K562 (cell line): ENCODE results near the gene VARS1. TPM values are rescaled to one million over a fixed set of nuclear protein-coding genes. Genes with fewer than 3 reads are reported as not detected.

Experiments used
- ATAC-seq: fragments of 200-7000 bp; cut with Tn5 transposase; 3 replicates; pipeline ENCODE4 v1.9.1; 2020; ENCODE audit warnings: moderate library complexity
- BruUV-seq: library from RNA; stranded (reverse); fragments of 400-500 nt; replicated peaks from 2 replicates; lab custom pipeline; 2021; lab: Mats Ljungman, UMichigan
- CTCF ChIA-PET: fragments of 300-600 bp; formaldehyde crosslinking; extraction: SDS; loops from one replicate; lab custom pipeline; 2021; ENCODE audit warnings: low intra/inter-chr PET ratio; lab: Yijun Ruan, JAX
- POLR2A ChIA-PET: fragments of 300-600, 350-650 bp; sonication (Branson Sonifier 250); formaldehyde crosslinking; extraction: SDS; loops from one replicate; lab custom pipeline; 2021; ENCODE audit warnings: antibody characterized with exemption, inconsistent platforms; lab: Yijun Ruan, JAX
- DNase-seq, 4 experiments: peaks; one replicate each; pipeline versions ENCODE4 v3.0.0 to v3.0.0-alpha.2; 2011 to 2018; ENCODE audit warnings: low spot score in 3 of 4, mixed read lengths in 3 of 4; ENCODE audit errors: extremely low read depth in 1 of 4
- FAIRE-seq: peaks from 2 replicates; lab custom pipeline; 2011; peaks lifted over from hg19 to GRCh38; lab: Jason Lieb, UNC
- H2AFZ ChIP-seq: 2 replicates; pipeline ENCODE4 v1.6.0; 2011; ENCODE audit warnings: low read depth, low read length, control low read depth, inconsistent platforms
- H3K27ac ChIP-seq: fragments of 200-600 bp; 3 replicates; pipeline ENCODE4 v1.8.0; 2011; ENCODE audit warnings: low read depth, mild to moderate bottlenecking, control low read depth, inconsistent platforms, low read length, moderate library complexity, mixed read lengths; ENCODE audit errors: extremely low read depth
- H3K27me3 ChIP-seq, 2 experiments: fragments of 300-600 bp in 1 of 2; 2 replicates in 1 of 2; 3 replicates in 1 of 2; pipeline versions ENCODE4 v1.6.0 to v1.8.0; 2011; ENCODE audit warnings: inconsistent platforms in 2 of 2, low read length in 2 of 2, mild to moderate bottlenecking in 1 of 2, mixed read lengths in 1 of 2, moderate library complexity in 1 of 2; ENCODE audit not compliant: control insufficient read depth in 2 of 2, insufficient read depth in 2 of 2
- H3K36me3 ChIP-seq: fragments of 300-600 bp; 3 replicates; pipeline ENCODE4 v1.8.0; 2011; ENCODE audit warnings: mild to moderate bottlenecking, low read length, inconsistent platforms; ENCODE audit not compliant: control insufficient read depth, insufficient read depth
- H3K4me1 ChIP-seq, 2 experiments: fragments of 200-600 bp in 1 of 2; replicated peaks in 1 of 2; 2 replicates in 1 of 2; 3 replicates in 1 of 2; pipeline versions ENCODE4 v1.5.1 to v1.8.0; 2011; ENCODE audit warnings: inconsistent platforms in 2 of 2, low read length in 2 of 2, mild to moderate bottlenecking in 1 of 2, mixed read lengths in 1 of 2, moderate library complexity in 1 of 2; ENCODE audit not compliant: control insufficient read depth in 2 of 2, insufficient read depth in 2 of 2
- H3K4me2 ChIP-seq: 2 replicates; pipeline ENCODE4 v1.6.1; 2011; ENCODE audit warnings: low read length, control low read depth, inconsistent platforms, mixed read lengths; ENCODE audit not compliant: insufficient read depth
- H3K4me3 ChIP-seq: fragments of 200-600 bp; sonication (generic), shearing (Covaris generic); 2 replicates; pipeline ENCODE4 v1.5.1; 2016; ENCODE audit warnings: control low read depth, inconsistent platforms
- H3K79me2 ChIP-seq: fragments of 200-600 bp; 3 replicates; pipeline ENCODE4 v1.8.0; 2011; ENCODE audit warnings: low read length, inconsistent platforms; ENCODE audit not compliant: control insufficient read depth, insufficient read depth
- H3K9ac ChIP-seq, 2 experiments: 2 replicates each; pipeline versions ENCODE4 v1.6.0 to v1.6.1; 2011; ENCODE audit warnings: low read depth in 2 of 2, low read length in 2 of 2, control low read depth in 1 of 2, inconsistent platforms in 1 of 2, mild to moderate bottlenecking in 1 of 2, mixed read lengths in 1 of 2; ENCODE audit not compliant: insufficient read depth in 1 of 2
- H3K9me1 ChIP-seq: one replicate; pipeline ENCODE4 v1.6.0; 2011; ENCODE audit warnings: inconsistent platforms, mild to moderate bottlenecking, low read length, moderate library complexity; ENCODE audit not compliant: control insufficient read depth, insufficient read depth
- H3K9me3 ChIP-seq: replicated peaks from 2 replicates; pipeline ENCODE4 v1.5.1; 2011; ENCODE audit warnings: low read depth, low read length, inconsistent platforms; ENCODE audit not compliant: control insufficient read depth, insufficient read depth
- H4K20me1 ChIP-seq: replicated peaks from 2 replicates; pipeline ENCODE4 v1.6.1; 2011; ENCODE audit warnings: low read length, inconsistent platforms, mixed read lengths; ENCODE audit not compliant: control insufficient read depth, insufficient read depth
- BCL6 ChIP-seq: fragments of 250-450 bp; sonication (Bioruptor Pico); IDR thresholded peaks from 2 replicates; pipeline ENCODE4 v1.4.0; 2020
- CREB1 ChIP-seq, 2 experiments: sonication (generic) in 1 of 2; formaldehyde crosslinking in 1 of 2; IDR thresholded peaks; 2 replicates each; pipeline versions ENCODE4 v1.6.1 to v1.8.0; 2012 to 2022; ENCODE audit warnings: inconsistent platforms in 1 of 2, mild to moderate bottlenecking in 1 of 2, missing genetic modification reagents in 1 of 2, moderate library complexity in 1 of 2
- HDGF ChIP-seq: fragments of 450-650 bp; IDR thresholded peaks from 2 replicates; pipeline ENCODE4 v1.6.1; 2016
- PHTF2 ChIP-seq: fragments of 250-450 bp; sonication (Bioruptor Pico); IDR thresholded peaks from 2 replicates; pipeline ENCODE4 v1.5.0; 2021; ENCODE audit warnings: mild to moderate bottlenecking
- TEAD4 ChIP-seq, 2 experiments: sonication (generic) in 1 of 2; formaldehyde crosslinking in 1 of 2; IDR thresholded peaks; 2 replicates each; pipeline versions ENCODE4 v1.6.1 to v1.8.0; 2012 to 2022; ENCODE audit warnings: borderline replicate concordance in 1 of 2, inconsistent platforms in 1 of 2, low read length in 1 of 2, mild to moderate bottlenecking in 1 of 2, missing genetic modification reagents in 1 of 2
- WGBS: fragments of 100-300 bp; shearing (Covaris generic); methylation state at CpG from one replicate; pipeline ENCODE4 v1.1.6; 2016; ENCODE audit warnings: low coverage, mixed read lengths; ENCODE audit not compliant: insufficient coverage; ENCODE audit errors: missing lambda C conversion rate; 5-methylcytosine and 5-hydroxymethylcytosine counted together
- in situ Hi-C: fragments of 300-500 bp; cut with MboI; formaldehyde crosslinking; loops from 4 replicates; pipeline ENCODE4 v1.15.0; 2018; ENCODE audit warnings: inconsistent platforms, mixed read lengths
- intact Hi-C: fragments of 100-400 bp; cut with micrococcal nuclease; formaldehyde crosslinking; loops from 2 replicates; pipeline ENCODE4 v1.14.2; 2022
- polyA plus RNA-seq, 8 experiments: library from polyadenylated mRNA; depleted of rRNA in 4 of 8; stranded (reverse) in 5 of 8; unstranded in 3 of 8; fragments of >200 nt; fragmentation: Nextera tagmentation in 2 of 8; fragmentation: Illumina TruSeq in 1 of 8; extraction: Ambion mirVana in 2 of 8; extraction: Trizol in 1 of 8; gene quantifications; 2 replicates each; pipeline versions ENCODE4 v1.2.1 to v1.2.3, GENCODE V29; 2011 to 2014; ENCODE audit warnings: inconsistent platforms in 1 of 8, missing spikeins in 1 of 8
- total RNA-seq, 7 experiments: library from RNA; depleted of rRNA in 6 of 7; stranded (reverse); fragments of >200 nt in 6 of 7; fragmentation: Illumina TruSeq in 2 of 7; extraction: Trizol in 2 of 7; gene quantifications; 2 replicates each; pipeline versions ENCODE4 v1.2.1 to v1.2.3, GENCODE V29; 2011 to 2021; ENCODE audit warnings: low replicate concordance in 1 of 7
- TF ChIP-seq, protein P1 (sequence below), 2 experiments: fragments of 450-650 bp in 1 of 2; sonication (generic) in 1 of 2; formaldehyde crosslinking in 1 of 2; IDR thresholded peaks; 2 replicates each; pipeline versions ENCODE4 v1.7.1 to v1.9.0; 2016 to 2022; ENCODE audit warnings: inconsistent platforms in 1 of 2, mild to moderate bottlenecking in 1 of 2, missing genetic modification reagents in 1 of 2
- TF ChIP-seq, protein P2 (sequence below): fragments of 450-650 bp; IDR thresholded peaks from 2 replicates; pipeline ENCODE4 v1.6.1; 2016

The VARS1 gene
- total and polyA plus RNA-seq, 9 of the 15 experiments (the other 6 are each of a cell fraction or from before 2014, with no cell fraction given) = 2.9 to 488 (median 130) TPM

DNA sequence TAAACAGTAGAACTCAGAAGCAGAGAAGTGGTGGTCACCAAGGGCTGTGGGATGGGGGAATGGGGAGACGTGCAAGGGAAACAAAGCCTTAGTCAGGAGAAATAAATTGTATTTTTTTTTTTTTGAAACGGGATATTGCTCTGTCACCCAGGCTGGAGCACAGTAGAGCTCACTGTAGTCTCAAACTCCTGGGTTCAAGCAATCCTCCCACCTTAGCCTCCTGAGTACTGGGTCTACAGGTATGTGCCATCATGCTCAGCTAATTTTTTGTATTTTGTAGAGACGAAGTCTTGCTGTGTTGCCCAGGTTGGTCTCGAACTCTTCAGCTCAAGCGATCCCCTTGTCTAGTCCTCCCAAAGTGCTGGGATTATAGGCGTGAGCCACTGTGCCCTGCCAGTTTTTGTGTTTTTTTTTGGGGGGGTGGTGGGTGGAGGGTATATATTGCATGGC is 35.4 kb upstream of the VARS1 start:
- DNase-seq (no peak), ATAC-seq (no peak), FAIRE-seq (no peak)
- no peaks in the 10 kb centered on the region for H3K9me3 ChIP-seq
- ChIA-PET CTCF (interaction anchor here (1.1 to 2.8 kb wide), 3 partner anchors 35 to 60 kb away, joined by 5 to 24 read pairs (median 10); partner anchors contain the start of gene VARS1), POLR2A (interaction anchor here (0.6 to 13.1 kb wide), 44 partner anchors 9 to 1007 kb away, joined by 3 to 229 read pairs (median 4); partner anchors contain the start of genes BAG6, C6orf47, CLIC1 and DDAH2)
- peaks cover 5% of the 10 kb centered on the region; the same call in 1 of the 2 replicates for H4K20me1 ChIP-seq
- H3K27ac ChIP-seq = peak overlapping the region; percentile 66
- in situ Hi-C loops = no loop called here
- WGBS = 2% methylated on average over 6 of the region's 6 CpGs
- H3K9me1 ChIP-seq = no peaks in the 10 kb centered on the region
- BruUV-seq = no TSS peak
- peaks cover 62% of the 10 kb centered on the region for H3K79me2 ChIP-seq
- H3K4me1 ChIP-seq = peaks cover 30 to 51% of the 10 kb centered on the region in 2 experiments
- peak overlapping the region; percentile 52 for H3K4me3 ChIP-seq
- intact Hi-C loops = loop anchor here (1.0 to 2.0 kb wide), 3 partner anchors 59 to 151 kb away; no protein-coding TSS in a partner anchor
- no peaks in the 10 kb centered on the region for H3K27me3 ChIP-seq
- H3K4me2 ChIP-seq = peak overlapping the region; percentile 77
- H2AFZ ChIP-seq = no peak overlapping the region
- peaks cover 28% of the 10 kb centered on the region; the same call in 2 of the 3 replicates for H3K36me3 ChIP-seq
- H3K9ac ChIP-seq = peak overlapping the region; percentile 70 to 85
- TF ChIP-seq, protein P1, sequence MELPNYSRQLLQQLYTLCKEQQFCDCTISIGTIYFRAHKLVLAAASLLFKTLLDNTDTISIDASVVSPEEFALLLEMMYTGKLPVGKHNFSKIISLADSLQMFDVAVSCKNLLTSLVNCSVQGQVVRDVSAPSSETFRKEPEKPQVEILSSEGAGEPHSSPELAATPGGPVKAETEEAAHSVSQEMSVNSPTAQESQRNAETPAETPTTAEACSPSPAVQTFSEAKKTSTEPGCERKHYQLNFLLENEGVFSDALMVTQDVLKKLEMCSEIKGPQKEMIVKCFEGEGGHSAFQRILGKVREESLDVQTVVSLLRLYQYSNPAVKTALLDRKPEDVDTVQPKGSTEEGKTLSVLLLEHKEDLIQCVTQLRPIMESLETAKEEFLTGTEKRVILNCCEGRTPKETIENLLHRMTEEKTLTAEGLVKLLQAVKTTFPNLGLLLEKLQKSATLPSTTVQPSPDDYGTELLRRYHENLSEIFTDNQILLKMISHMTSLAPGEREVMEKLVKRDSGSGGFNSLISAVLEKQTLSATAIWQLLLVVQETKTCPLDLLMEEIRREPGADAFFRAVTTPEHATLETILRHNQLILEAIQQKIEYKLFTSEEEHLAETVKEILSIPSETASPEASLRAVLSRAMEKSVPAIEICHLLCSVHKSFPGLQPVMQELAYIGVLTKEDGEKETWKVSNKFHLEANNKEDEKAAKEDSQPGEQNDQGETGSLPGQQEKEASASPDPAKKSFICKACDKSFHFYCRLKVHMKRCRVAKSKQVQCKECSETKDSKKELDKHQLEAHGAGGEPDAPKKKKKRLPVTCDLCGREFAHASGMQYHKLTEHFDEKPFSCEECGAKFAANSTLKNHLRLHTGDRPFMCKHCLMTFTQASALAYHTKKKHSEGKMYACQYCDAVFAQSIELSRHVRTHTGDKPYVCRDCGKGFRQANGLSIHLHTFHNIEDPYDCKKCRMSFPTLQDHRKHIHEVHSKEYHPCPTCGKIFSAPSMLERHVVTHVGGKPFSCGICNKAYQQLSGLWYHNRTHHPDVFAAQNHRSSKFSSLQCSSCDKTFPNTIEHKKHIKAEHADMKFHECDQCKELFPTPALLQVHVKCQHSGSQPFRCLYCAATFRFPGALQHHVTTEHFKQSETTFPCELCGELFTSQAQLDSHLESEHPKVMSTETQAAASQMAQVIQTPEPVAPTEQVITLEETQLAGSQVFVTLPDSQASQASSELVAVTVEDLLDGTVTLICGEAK (IDR thresholded peaks at IDR 0.05) = peak; percentile 4; the same call in 1 of the 2 replicates
- TF ChIP-seq, protein P1 (CRISPR knock-in tag; IDR thresholded peaks at IDR 0.05) = no peak
- TF ChIP-seq CREB1 (IDR thresholded peaks at IDR 0.05) (no peak), CREB1 (CRISPR knock-in tag; IDR thresholded peaks at IDR 0.05) (no peak), BCL6 (CRISPR knock-in tag) (no peak), HDGF (peak; percentile 64; the same call in 1 of the 2 replicates), TEAD4 (IDR thresholded peaks at IDR 0.05; ENCODE audit: low read length) (peak; percentile 32; the same call in 1 of the 2 replicates), TEAD4 (CRISPR knock-in tag; IDR thresholded peaks at IDR 0.05; ENCODE audit: borderline replicate concordance) (no peak), PHTF2 (CRISPR knock-in tag) (peak; percentile 90; the same call in 1 of the 2 replicates)
- TF ChIP-seq, protein P2, sequence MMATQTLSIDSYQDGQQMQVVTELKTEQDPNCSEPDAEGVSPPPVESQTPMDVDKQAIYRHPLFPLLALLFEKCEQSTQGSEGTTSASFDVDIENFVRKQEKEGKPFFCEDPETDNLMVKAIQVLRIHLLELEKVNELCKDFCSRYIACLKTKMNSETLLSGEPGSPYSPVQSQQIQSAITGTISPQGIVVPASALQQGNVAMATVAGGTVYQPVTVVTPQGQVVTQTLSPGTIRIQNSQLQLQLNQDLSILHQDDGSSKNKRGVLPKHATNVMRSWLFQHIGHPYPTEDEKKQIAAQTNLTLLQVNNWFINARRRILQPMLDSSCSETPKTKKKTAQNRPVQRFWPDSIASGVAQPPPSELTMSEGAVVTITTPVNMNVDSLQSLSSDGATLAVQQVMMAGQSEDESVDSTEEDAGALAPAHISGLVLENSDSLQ = no peak
